ENCODE results near the gene PGC.
"Not testable (repeated sequence)": the region's sequence is repeated elsewhere in the genome, so short reads cannot be mapped to it uniquely, and the experiment has no call there.

The PGC gene

DNA sequence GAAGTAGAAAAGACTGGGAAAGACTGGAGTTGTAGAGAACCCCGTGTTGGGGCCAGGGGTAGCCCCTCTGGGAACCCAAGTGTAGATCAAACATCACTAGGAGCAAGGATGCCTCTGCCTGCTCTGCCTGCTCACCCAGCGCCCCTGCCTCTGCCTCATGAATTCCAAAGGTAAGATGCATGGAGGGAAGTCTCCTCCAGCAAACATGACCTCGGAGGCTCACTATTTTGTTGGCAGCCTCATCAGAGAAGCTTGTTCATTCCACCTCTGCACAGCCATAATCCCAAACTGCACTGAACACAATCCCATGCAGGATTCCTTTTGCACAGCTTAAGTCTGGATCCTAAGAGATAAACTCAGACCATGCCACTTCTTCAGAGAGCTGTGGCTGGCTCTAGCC is 27.6 kb upstream of the PGC start:
- no peak for DNase-seq

DNA sequence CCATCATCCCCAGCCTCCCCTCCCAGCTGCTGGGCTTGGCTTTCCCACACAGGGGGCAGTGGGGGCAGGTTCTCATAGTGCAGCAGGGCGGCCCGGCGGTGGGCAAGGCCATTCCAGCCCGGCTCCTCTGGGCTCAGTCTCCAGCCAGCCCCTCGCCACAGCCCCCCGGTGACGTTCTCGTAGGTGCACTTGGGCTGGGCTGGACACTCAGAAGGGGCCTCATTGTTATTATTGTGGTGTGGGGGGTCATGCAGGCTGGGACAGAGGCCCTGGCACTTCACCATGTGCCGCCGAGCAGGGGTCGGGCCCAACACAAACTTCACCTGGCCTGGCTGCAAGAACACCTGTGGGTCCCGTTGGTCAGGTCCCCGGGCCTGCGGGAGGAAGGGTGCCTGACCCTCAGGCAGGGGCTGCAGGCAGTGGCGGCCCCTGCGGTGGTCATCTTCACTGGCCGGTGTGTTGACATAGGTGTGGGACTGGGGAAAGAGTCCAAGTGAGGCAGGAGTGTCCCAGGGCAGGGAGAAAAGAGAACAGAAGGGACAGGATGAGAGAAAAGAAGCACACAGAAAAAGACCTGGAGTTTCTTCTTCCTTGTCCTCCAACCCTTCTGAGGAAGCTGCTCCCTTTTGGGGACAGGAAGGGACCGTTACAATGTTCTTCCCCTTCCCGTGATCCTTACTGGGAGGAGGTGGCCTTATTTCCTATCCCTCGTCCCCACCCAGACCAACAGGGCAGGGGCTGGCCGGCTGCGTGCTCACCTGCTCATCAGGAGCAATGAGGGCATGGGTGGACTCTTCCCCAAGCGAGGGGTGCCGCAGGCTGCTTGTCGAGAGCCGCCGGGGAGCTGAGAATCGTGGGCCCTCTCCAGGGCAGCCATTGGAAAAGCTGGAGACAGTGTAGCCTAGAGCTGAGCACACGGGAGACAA is 24.1 kb upstream of the PGC start:
- DNase-seq: no peak

DNA sequence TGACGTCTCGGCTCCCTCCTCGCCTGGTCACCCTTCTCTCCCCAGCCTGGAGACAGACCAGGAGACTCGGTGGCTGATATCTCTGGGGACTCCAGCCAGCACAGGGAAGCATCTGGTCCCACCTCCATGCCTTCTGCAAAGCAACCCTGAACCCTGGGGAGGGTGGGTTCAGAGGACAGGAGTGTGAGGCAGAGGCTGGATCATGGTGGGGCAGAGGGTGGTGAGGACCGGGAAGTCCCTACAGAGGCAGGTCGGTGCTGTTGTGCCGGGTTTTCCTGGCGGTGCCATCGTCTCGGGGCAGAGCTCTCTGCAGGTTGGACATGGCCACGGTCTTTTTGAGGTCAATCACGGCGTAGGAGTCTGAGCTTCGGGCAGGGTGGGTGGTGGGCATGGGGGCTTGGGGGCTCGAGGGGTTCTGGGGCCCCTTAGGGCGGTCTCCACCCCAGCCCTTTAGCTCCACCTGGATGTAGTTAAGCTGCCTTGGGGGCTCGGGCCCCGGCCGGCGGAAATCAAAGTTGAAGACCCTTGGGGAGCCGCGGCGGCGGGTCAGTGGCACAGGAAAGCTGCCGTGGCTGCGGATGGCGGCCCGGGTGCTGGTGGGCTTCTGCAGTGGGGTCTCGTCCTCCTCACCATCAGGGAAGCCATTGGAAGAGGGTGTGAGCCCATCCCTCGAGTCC is 23.3 kb upstream of the PGC start:
- no peak for DNase-seq

DNA sequence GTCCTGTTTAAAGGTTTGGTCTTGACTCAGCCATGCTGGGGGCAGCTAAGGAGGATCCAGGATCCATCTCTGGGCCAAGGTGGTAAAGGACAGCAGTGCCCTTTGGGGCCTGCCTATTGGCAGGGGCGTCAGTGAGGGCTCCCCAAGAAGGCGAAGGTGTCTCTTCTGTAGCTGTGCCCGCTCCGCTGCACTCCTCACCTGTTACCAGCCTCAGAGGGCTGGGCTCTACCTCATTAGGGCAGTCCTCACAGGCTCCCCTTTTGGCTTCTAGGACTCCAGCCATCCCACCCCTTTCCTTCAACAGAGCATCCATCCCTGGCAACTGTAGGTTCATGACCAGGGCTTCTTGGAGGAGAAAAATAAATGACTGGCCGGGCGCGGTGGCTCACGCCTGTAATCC is 22.2 kb upstream of the PGC start:
- no peak for DNase-seq

DNA sequence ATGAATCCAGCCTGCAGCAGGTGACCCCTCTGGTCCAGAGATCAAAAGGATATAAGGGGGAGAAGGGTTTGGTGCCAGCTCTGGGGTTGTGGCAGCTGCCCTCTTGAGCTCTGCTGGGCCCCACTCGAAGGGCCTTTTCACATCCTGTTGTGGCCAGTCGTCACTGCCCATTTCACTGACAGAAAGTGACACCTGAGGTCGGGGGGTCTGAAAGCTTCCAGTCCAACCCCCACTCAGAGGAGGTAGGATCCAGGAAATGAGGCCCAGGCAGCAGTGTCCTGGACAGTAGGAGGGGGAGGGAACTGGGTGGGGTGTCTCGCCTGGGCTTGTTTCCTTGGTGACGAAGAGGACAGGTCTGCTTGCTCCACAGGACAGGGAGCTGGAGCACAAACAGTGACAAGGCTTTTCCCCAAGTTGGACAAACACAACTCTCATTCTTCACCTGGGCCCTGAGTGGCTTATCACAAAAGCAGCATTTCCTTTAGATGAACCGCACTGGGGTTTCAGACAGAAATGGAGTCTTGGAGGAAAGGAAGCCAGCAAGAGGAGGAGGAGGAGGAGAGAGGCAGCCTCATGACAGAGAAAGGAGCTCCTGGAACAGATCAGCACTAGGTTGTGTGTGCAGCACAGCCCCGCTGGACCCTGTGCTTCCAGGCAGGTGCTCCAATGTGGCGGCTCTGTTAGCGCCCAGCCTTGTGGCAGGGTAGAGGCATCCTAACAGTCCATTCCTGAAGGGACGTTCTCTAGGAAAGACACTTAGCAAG is 21.5 kb upstream of the PGC start:
- DNase-seq: no peak

DNA sequence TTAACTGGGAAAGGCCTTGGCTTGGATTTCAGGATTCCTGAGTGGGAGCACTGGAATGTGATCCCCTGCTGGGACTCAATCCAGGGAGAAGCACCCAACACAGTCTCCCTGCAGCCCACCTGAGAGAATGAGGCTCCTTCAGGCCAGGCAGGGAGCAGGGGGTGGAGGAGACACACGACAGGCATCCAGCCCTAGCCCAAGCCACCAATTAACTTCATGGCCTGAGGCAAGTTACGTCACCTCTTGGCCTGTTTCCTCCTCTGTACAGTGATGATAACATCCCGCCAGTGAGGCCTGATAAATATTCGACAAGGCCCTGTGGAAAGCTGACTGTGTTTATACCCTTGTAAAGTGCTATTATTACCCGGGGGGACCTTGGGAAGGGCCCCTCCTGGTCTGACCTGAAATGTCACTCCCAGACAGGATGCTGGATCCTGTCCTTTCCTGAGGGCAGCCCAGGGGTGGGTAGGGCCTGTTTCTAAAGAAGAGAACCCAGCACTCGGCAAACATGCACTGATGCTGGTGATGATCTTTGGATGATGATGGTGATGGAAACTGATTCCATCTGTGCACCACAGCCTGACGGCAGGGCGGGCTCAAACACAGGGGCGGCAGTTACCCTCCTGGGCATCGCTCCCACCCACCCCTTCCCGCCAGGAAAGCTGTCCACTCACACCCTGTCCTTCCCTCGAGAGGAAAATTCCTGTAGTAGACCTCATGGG is 20.1 kb upstream of the PGC start:
- DNase-seq: no peak

DNA sequence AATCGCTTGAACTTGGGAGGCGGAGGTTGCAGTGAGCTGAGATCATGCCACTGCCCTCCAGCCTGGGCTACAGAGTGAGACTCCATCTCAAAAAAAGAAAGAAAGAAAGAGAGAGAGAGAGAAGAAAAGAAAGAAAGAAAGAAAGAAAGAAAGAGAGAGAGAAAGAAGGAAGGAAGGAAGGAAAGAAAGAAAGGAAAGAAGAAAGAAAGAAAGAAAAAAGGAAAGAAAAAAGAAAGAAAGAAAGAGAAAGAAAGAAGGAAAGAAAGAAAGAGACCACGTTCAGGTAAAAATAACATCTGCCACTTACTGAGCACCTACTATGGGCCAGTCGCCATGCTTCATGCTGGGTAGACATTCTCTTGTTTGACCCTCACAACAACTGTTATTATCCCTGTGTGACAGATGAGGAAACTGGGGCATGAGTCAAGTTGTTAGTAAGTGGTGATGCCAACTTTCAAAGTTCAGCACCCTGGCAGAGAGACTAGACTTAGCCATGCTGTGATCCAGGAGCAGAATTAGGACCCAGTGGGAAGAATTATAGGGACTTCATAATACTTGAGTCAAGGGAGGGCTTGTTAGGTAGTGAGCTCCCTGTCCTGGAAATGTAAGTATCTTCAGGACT is 19.0 kb upstream of the PGC start:
- DNase-seq: not testable (repeated sequence)

DNA sequence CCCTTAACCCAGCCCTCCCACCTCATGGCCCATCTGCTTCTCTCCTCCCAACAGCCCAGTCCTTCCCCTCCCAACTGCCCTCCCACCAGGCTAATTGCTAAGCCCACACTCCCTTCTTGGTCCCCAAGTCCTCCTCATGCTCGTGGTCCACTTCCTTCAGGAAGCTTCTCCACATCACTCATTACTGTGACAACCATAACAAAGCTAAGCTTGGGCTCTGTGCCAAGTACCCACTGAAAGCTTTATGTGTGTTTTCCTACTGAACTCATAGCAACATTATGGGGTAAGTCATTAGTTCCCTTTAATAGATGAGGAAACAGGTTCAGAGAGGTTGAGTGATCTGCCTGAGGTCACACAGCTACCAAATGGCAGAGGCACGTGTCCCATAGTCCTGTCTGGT is 16.3 kb upstream of the PGC start:
- no peak for DNase-seq

DNA sequence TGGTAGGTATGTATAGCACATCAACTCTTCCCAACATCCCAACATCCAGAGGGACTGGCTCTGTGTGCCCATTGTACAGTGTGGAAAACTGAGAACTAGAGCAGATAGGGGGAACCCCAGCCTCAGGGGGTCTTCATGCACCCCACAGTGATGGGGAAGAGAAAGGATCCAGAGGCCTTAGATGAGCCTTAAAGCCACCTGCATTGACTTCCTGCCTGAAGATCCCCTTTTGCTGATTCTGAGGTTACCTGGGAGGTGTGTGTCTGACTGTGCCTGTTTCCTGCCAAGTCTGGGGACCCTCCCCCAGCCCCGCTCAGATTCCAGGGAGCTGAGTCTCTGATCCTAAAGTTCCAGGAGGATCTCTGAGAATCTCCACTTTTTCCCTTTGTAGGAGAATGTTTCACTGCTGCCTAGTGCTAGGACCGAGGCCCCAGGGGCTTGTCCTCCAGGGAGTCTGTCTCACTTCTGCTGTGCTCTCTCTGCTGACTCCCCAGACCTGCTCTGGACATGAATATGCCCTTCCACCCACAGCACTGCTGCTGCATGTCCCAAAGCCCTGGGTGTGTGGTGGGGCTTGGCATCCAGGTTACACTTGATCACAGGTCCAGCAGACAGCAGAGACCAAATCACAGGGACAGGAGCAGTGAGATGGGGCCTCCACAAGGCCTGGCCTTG is 12.8 kb upstream of the PGC start:
- DNase-seq: no peak

DNA sequence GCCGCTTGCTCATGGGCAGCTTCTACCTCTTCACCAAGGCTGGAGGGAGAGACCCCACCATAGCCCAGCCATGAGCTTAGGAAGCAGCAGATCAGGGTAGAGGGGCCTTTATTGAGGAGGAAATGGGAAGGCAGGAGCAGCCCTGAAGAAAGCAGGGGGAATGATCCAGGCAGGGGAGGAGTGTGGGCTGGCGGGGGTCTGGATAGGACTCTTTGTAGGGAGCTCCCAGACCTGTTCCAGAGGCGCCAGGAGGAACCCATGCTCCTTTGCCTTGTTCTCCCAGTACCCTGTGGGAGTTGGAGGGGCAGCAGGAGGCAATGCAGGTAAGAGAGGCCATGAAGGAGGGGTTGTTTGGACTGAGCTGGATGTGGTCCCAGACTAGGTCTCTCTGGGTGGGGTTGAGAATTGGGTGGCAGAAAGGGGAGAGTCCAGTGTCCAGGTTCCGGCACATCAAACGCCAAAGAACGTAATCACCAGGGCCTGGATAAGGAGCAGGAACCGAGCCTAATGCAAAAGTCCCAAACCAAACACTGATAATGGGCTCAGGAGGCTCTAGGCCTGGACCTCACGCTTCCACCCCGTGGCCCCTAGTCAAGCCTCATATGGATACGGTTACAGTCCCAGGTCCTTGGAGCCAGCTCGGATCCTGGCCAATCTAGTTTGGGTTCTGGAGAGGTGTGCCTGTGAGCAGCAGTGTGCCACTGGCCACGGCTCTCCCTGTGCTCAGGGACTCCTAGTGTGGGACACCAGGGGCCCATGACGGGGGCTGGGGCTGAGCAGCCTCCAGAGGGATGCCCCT is 12.1 kb upstream of the PGC start:
- DNase-seq: no peak

DNA sequence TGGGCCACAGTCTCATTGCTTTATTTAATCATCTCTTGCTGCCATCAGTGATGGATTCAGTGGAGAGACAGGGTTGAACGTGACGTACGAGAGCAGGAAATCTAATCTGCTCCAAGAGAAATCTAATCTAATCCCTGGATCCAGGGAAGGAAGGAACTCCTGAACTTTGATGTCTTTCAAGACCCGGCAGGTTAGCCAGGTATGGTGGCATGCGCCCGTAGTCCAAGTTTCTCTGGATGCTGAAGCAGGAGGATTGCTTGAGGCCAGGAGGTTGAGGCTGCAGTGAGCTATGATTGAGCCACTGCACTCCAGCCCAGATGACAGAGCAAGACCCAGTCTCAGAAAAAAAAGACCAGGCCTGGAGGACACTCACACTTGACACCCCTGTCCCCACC is 11.4 kb upstream of the PGC start:
- DNase-seq: no peak

DNA sequence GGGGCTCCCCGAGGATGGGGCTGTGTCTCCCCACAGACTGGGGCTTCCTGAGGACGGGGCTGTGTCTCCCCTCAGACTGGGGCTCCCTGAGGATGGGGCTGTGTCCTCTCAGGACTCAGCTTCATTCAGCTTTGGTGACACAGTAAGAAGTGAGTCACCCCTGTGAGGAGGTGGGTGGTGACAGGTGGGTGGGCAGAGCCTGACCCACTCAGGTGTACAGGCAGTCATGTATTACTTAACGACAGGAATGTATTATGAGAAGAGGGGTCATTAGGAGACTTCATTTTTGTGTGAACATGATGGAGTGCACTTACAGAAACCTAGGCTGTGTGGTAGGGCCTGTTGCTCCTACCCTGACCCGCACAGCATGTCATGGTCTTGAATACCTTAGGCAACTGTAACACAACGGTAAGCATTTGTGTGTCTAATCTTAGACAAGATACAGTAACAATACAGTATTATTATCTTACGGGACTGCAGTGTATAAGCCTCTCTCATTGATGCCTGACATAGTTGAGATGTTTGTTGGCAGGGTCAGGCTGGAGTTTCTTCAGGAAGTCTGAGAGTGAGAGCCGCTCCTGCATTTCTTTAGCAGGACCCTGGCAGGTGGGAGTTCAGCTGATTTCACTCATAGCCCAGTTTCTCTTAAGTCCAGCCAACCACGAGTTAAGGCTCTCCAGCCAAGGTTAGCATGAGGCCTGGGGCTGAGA is 10.9 kb upstream of the PGC start:
- no peak for DNase-seq

DNA sequence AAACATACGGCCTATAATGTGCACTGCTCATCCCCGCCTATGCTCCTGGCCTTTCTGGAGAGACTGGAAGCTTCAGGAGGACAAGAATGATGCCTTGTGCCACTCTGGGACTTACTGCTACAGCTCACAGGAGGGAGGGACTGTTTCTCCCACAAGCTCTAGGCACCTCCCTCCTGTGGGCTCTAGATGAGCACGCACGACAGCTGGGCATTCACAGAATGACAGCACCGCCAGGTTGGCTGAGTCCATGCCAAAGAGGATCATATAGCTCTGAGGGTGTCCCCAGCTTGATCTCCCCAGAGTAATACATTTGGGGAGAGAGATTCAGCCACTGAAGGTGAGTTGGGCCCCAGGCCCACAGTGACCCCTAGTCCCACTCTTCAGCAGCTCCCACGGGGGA is 10.1 kb upstream of the PGC start:
- no peak for DNase-seq

DNA sequence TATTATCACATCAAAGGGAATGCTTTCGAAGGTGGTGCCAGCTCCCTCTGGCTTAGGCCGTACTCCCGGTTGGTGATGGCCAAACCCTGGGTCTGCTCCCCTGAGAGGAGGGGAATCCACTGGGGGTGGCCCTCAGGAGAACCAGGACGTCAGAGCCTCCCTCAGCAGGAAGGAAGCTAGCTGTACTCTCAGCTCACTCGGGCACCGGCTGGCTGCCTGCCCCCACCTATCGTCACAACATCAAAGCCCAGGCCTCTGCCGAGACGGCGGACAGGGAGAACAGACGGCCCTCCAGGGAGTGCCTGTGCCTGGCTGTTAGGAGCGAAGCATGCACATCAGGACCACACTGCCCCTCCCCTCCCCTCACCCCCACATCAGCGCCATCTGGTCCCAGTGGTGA is 9.2 kb upstream of the PGC start:
- no peak for DNase-seq

DNA sequence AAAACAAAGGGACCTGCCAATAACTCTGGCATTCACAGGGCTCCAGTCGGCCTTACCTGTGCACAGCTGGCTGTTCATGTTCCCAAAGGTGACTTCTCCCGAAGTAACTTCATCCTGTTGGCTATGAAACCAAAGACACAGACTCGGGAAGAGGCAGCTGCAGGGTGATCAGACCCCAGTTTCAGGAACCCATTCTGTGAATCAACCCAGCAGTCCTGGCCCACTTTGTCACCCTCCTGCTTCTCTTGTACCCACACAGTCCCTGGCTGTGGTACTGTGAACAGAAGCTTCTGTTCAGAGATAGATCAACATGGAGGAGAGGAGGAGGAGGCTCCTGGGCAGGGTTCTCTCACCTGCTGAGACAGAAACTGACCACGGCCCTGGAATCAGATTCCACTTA is 8.7 kb upstream of the PGC start:
- no peak for DNase-seq

DNA sequence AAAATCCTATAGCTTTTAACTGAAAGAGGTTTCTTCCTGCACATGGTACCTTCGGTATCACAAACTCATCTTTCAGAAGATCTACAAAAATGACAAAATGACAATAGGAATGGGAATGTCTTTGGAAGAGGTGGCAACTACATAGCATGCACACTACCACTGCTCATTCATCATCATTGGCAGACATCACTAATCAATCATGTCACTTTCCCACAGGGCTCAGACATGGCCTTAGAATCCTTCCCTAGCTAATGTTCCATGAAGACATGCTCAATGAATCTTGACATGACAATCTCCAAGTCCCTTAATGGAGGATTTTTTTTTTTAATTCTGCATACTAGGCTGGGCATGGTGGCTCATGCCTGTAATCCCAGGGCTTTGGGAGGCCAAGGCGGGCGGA is 3.2 kb upstream of the PGC start:
- DNase-seq: no peak

DNA sequence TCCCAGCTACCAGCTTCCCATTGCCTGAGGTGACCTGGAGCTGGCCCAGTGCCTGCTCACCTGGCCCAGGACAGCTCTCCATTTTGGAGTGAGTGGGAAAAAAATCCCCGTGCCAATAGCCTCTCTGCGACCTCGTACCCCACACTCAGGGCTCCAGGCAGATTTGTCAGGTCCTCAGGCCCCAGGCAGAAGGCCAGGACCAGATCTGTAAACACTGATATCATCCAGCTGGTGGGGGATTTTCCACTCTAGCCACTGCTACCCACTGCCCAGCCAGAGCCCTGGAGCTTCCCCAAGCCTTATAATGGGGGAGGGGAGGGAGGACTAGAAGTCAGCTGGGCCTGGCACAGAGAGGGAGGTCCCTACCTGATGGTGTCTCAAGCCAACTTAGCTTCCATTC is 1.3 kb upstream of the PGC start:
- no peak for DNase-seq

DNA sequence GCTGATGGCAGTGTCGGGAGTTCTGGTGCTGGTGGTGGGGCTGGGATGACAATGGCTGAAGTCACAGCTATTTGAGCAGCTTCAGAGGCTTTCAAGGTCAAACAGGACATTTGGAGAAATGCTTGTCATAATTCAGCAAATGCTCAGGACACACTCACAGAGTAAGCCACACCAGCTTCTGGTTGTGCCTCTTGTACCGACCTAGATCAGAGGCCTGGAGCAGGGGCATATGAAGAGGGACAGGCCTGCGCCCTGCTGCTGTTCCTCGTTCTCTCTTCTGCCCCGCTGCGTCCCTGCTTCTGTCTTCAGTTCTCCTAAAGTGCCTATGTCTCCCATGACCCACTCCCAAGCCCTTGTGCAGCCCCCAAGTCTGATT is 893 bp upstream of the PGC start:
- DNase-seq: no peak

DNA sequence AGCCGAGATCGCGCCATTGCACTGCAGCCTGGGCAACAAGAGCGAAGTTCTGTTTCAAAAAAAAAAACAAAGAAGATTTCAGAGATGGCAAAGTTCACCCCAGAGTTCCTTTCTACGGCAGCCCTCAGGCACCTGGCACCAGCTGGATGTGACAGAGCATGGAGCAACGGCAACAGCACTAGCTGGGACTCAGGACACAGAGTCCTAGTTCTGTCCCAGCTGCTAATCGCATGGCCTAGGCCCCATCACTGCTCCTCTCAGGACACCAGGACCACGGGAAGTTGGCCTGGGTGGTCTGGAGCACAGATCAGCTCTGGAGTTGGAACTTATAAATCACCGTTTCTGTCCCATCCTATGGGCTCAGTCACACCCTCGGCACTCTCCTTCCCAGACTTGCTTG is 1.1 kb downstream of the PGC start:
- DNase-seq: no peak

DNA sequence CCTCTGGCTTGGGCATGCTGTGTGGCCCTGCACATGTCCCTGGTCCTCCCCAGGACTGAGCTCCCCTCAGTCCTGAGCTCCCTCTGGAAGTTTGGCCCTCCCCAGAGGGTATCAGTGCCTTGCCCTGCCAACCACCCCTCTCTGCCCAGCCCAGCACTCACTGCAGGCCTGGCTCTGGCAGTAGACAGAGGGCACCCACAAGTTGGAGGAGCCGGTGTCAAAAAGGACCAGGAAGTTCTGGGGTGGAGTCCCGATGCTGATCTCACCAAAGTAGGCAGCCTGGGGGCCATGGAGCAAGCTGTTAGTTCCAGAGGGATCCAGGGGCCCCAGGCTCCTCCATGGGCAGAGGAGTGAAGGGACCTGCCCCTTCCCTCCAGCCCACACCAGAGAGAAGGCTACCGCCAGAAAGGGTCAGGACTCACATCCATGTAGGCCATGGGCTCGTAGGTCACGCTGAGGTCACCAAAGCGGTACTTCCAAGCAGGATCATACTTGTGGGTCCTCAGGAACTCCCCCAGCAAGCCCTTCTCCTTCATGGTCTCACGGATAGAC is 2.9 kb downstream of the PGC start:
- DNase-seq: no peak
